NCI-H2196 treated with DMSO at 0.1 percent for 48 hours (cell line): ENCODE measurements around the gene SLCO4A1.

ENCODE experiments used
- DNase-seq: peaks from one replicate; lab custom pipeline; 2025; ENCODE audit not compliant: unreplicated experiment; lab: John Stamatoyannopoulos, UW

The SLCO4A1 gene

DNA sequence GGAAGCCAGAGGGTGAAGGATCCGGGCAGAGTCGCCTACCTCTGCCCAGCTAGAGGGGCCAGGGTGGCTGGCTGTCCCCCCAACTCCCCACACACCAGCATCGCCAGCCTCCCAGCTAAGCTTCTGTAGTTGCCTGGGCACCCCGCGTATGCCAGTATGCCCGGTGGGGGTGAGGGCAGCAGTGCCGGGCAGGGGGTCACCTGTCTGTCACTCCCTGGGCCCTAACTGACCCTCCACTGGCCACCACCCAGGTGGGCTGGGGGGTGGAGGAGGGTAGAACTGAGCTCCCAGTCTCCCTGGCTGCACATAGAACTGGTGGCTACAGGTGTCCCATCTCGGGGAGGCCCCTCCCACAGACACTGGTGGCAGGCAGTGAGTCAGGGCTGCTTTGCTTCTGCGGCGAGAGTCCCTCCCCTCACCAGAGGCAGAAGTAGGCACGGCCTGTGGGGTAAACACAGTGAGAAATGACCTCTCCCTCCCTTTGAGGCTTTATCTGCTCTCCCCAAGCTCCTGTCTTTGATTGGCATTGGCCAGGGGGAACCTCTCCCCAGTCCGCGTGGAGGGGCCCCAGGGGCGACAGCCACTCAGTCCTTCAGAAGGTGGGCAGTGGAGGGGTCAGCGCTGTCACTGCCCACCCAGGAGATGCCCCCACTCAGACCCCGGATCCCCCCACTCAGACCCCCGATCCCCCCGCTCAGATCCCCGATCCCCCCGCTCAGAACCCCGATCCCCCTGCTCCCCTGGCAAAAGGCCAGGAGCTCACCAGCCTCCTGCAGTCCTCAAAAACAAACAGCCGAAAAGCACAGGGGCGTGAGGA is 68.8 kb downstream of the SLCO4A1 start:
- no peak for DNase-seq

DNA sequence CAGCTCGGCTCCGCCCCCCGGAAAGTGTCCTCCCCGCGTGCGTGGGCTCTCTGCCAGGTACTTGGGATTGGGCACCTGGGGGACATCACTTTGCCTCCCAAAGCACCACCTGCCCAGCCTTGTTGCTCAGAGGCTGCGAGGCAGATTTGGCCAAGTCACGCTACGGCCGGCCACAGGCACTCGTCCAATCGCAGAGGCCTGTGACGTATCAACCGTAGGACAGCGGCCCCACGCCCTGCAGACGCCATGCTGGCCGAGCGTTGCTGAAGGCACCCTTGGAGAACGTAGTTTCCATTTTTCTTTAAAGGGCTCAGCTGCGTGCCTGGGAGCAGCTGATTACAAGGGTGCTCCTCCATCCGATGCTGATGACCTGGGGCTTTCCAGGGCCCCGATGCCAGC is 69.4 kb downstream of the SLCO4A1 start:
- peak; percentile 89 for DNase-seq

- DNase-seq: no peak
These were observed 70.3 kb downstream of the SLCO4A1 start for GRCh38 chr20:62712606-62713005.

DNA sequence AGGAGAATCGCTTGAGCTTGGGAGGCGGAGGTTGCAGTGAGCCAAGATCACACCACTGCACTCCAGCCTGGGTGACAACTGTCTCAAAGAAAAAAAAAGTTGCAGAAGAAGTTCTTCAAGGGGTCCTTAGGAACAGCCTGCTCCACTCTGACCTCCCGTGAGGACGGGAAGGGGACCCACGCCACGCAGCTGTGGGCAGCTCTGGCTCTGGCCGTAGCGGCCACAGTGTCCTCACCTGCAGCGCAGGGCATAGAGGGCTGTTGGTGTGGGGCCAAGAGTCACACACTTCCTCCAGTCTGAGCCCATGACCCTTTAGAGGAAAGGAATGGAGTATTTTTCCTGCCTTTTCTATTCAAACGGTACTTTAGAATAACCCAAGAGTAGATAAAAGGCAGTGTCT is 71.7 kb downstream of the SLCO4A1 start:
- no peak for DNase-seq

DNA sequence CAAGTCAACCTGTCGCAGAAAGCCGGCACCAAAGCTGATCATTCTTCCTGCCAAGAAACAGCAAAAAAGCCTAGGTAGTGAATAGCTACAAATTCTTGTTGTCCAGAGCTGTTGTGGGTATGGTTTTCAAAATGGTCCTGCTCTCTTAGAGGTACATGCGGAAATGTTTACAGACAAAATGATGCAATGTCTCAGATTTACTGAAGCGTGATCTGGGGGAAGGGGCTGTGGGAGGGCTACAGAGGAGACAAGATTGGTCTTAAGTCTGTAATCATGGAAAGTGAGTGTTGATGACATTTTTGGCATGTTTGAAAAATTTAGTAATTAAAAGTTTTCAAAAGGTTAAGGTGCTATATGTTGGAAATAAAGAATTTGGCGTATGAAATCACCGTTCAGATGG is 72.5 kb downstream of the SLCO4A1 start:
- no peak for DNase-seq

DNA sequence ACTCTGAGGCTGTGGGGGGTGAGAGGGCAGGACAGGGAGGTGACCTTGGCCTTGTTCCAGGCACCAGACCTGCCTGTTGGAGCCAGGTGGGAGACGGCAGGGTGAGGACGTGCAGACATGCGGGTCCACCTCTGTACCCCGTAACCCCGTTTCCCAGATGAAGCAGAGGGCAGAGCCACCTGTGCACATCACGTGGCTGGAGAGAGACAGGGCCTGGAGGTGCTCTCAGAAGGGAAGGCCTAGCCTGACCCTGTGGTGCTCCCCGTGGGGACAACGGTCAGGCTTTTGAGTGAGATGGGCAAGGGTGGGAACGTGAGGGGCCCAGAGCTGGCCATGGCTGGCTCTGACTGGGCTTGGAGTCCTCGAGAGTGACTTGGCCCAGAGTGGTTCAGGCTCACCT is 72.9 kb downstream of the SLCO4A1 start:
- no peak for DNase-seq

- no peak for DNase-seq
These were observed 74.1 kb downstream of the SLCO4A1 start for GRCh38 chr20:62716198-62716940.

GRCh38 chr20:62716941-62717310 is 74.6 kb downstream of the SLCO4A1 start:
- DNase-seq: no peak

DNA sequence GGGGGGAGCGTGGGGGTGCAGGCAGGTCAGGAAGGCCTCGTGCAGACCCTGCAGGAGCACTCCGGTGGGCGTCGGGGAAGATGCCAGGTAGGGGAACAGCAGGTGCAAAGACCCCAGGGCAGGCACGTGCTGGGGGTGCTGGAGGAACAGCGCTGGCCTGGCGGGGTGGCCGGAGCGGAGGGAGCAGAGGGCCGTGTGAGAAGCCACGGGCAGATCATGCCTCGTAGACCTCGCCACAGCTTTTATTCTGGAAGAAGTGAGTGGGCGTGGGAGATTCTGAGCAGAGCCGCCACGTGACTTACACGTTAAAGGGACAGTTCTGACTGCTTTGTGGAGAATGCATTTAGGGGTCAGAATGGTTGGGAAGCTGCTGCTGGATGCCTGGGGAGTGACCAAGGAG is 75.6 kb downstream of the SLCO4A1 start:
- no peak for DNase-seq

DNA sequence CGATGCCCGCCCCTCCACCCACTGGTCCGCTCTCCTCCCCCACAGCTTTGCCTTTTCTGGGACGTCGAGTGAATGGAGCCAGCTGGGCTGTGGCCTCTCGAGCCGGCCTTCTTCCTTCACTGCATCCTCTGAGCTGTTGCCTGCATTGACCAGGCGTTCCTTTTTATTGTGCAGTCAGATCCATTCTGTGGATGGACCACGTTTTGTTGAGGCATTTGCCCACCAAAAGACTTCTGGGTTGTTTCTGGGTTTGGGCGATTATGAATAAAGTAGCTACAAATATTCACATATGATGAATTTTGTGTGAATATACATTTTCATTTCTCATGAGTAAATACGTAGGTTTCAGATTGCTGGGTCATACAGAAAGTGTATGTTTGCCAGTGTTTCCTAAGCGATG is 76.2 kb downstream of the SLCO4A1 start:
- DNase-seq: no peak

GRCh38 chr20:62719250-62719935 is 77.1 kb downstream of the SLCO4A1 start:
- no peak for DNase-seq
